G401 (cell line): Measurements from ENCODE around the gene MLST8. TPM values are rescaled to one million over a fixed set of nuclear protein-coding genes. Genes with fewer than 3 reads are reported as not detected.
"Not testable (repeated sequence)": the region's sequence is repeated elsewhere in the genome, so short reads cannot be mapped to it uniquely, and the experiment has no call there.

Experiments used
- DNase-seq: peaks from one replicate; pipeline ENCODE4 v3.0.0-alpha.2; 2015; ENCODE audit warnings: low spot score
- in situ Hi-C: cut with HindIII; loops from 2 replicates; pipeline ENCODE4 v1.10.0; 2016; ENCODE audit warnings: low sequenced_read_pairs, mixed read lengths
- total RNA-seq: library from RNA; depleted of rRNA; stranded (reverse); fragments of >200 nt; shearing (Covaris generic); gene quantifications from 2 replicates; pipeline ENCODE4 v1.2.3, GENCODE V29; 2014

MLST8 gene
- total RNA-seq, 1 experiment from 2014 or later, result 34.8 TPM

- in situ Hi-C loops, result no loop called here
- peak; percentile 39 for DNase-seq
These were observed 31.3 kb downstream of the MLST8 start, which contains the start of gene DNASE1L2 for GRCh38 chr16:2236337-2237101. Gene DNASE1L2, plus strand, starts transcription at chr16:2236444. Its CDS starts 373 bp downstream, at chr16:2236817.

- in situ Hi-C loops, result no loop called here
- DNase-seq, result no peak
These were observed 31.8 kb downstream of the MLST8 start for GRCh38 chr16:2237102-2237482.

GRCh38 chr16:2237493-2238149 is 32.4 kb downstream of the MLST8 start:
- in situ Hi-C loops, result no loop called here
- no peak for DNase-seq

GRCh38 chr16:2238150-2238837 is 33.0 kb downstream of the MLST8 start:
- in situ Hi-C loops, result no loop called here

GRCh38 chr16:2238838-2239675 is 33.8 kb downstream of the MLST8 start:
- in situ Hi-C loops, result no loop called here
- DNase-seq, result no peak

More at GRCh38 chr16:2238150-2238837, 33.0 kb downstream of the MLST8 start:
- DNase-seq, result no peak

GRCh38 chr16:2240331-2240730 is 35.1 kb downstream of the MLST8 start:
- in situ Hi-C loops, DNase-seq: not testable (repeated sequence)

GRCh38 chr16:2242598-2242997 is 37.3 kb downstream of the MLST8 start:
- in situ Hi-C loops, result no loop called here
- DNase-seq, result no peak

- no peak for DNase-seq
- in situ Hi-C loops, result no loop called here
These were observed 37.8 kb downstream of the MLST8 start for GRCh38 chr16:2243031-2243528.

- no peak for DNase-seq
- in situ Hi-C loops, result no loop called here
These were observed 38.5 kb downstream of the MLST8 start for GRCh38 chr16:2243781-2244180.

- DNase-seq, result no peak
- in situ Hi-C loops, result no loop called here
These were observed 39.0 kb downstream of the MLST8 start for GRCh38 chr16:2244301-2244700.

GRCh38 chr16:2244926-2245795 is 39.9 kb downstream of the MLST8 start:
- in situ Hi-C loops, result no loop called here
- DNase-seq, result no peak

GRCh38 chr16:2246301-2246885 is 41.1 kb downstream of the MLST8 start:
- in situ Hi-C loops, result no loop called here
- no peak for DNase-seq

GRCh38 chr16:2250652-2251295 is 45.5 kb downstream of the MLST8 start:
- DNase-seq, result peak; percentile 15
- in situ Hi-C loops, result no loop called here

GRCh38 chr16:2251296-2252111 is 46.2 kb downstream of the MLST8 start, which contains the start of gene ECI1:
Gene ECI1, minus strand, starts transcription at chr16:2251587. Its CDS starts 21 bp downstream, at chr16:2251566.
- peak; percentile 94 for DNase-seq
- in situ Hi-C loops, result no loop called here

- DNase-seq, result no peak
- in situ Hi-C loops, result no loop called here
These were observed 47.5 kb downstream of the MLST8 start for GRCh38 chr16:2252806-2253148.

GRCh38 chr16:2253293-2253692 is 48.0 kb downstream of the MLST8 start:
- in situ Hi-C loops, result no loop called here
- no peak for DNase-seq
